HepG2 (cell line): Measurements from ENCODE around the gene ZDHHC8. TPM values are rescaled to one million over a fixed set of nuclear protein-coding genes. Genes with fewer than 3 reads are reported as not detected.

Experiments
- AKAP8 ChIP-seq: sonication (generic); formaldehyde crosslinking; IDR thresholded peaks from 2 replicates; pipeline ENCODE4 v1.5.1; 2020; ENCODE audit warnings: mild to moderate bottlenecking, missing genetic modification reagents
- DNMT1 ChIP-seq: sonication (generic); formaldehyde crosslinking; IDR thresholded peaks from 2 replicates; pipeline ENCODE4 v1.5.1; 2020; ENCODE audit warnings: mild to moderate bottlenecking, missing genetic modification reagents
- JUND ChIP-seq: sonication (generic); formaldehyde crosslinking; IDR thresholded peaks from 2 replicates; pipeline ENCODE4 v1.8.0; 2022; ENCODE audit warnings: mild to moderate bottlenecking, missing genetic modification reagents
- MLLT10 ChIP-seq: sonication (generic); formaldehyde crosslinking; IDR thresholded peaks from 2 replicates; pipeline ENCODE4 v1.4.0; 2020; ENCODE audit warnings: missing genetic modification reagents
- NFIC ChIP-seq: IDR thresholded peaks from 2 replicates; pipeline ENCODE4 v1.6.1; 2012; ENCODE audit warnings: mild to moderate bottlenecking, low read length, inconsistent platforms
- TBP ChIP-seq: sonication (generic); formaldehyde crosslinking; IDR thresholded peaks from 2 replicates; pipeline ENCODE4 v1.5.0; 2020; ENCODE audit warnings: missing genetic modification reagents
- TBX2 ChIP-seq: sonication (generic); formaldehyde crosslinking; IDR thresholded peaks from 2 replicates; pipeline ENCODE4 v1.5.0; 2020; ENCODE audit warnings: missing genetic modification reagents, mild to moderate bottlenecking, borderline replicate concordance
- YEATS4 ChIP-seq: sonication (generic); formaldehyde crosslinking; IDR thresholded peaks from 2 replicates; pipeline ENCODE4 v1.4.0; 2020; ENCODE audit warnings: missing genetic modification reagents, borderline replicate concordance
- ZFAT ChIP-seq: sonication (generic); formaldehyde crosslinking; conservative IDR thresholded peaks from 2 replicates; pipeline ENCODE4 v1.8.1; 2023; ENCODE audit warnings: missing genetic modification reagents, inconsistent platforms
- ZFP1 ChIP-seq: IDR thresholded peaks from 2 replicates; pipeline ENCODE4 v1.6.1; 2016
- ZNF124 ChIP-seq: sonication (generic); formaldehyde crosslinking; IDR thresholded peaks from 2 replicates; pipeline ENCODE4 v1.4.0; 2020; ENCODE audit warnings: missing genetic modification reagents
- ZNF329 ChIP-seq: sonication (generic); formaldehyde crosslinking; IDR thresholded peaks from 2 replicates; pipeline ENCODE4 v1.9.0; 2021; ENCODE audit warnings: low read depth, mild to moderate bottlenecking, missing genetic modification reagents
- ZNF557 ChIP-seq: sonication (generic); formaldehyde crosslinking; IDR thresholded peaks from 2 replicates; pipeline ENCODE4 v1.4.0; 2020; ENCODE audit warnings: missing genetic modification reagents
- ZNF598 ChIP-seq: sonication (generic); formaldehyde crosslinking; IDR thresholded peaks from 2 replicates; pipeline ENCODE4 v1.5.1; 2020; ENCODE audit warnings: mild to moderate bottlenecking, missing genetic modification reagents, borderline replicate concordance
- ZNF660 ChIP-seq: sonication (generic); formaldehyde crosslinking; IDR thresholded peaks from 2 replicates; pipeline ENCODE4 v1.5.1; 2020; ENCODE audit warnings: mild to moderate bottlenecking, low read depth, missing genetic modification reagents, borderline replicate concordance
- ZNF839 ChIP-seq: sonication (generic); formaldehyde crosslinking; IDR thresholded peaks from 2 replicates; pipeline ENCODE4 v1.4.0; 2020; ENCODE audit warnings: missing genetic modification reagents, mild to moderate bottlenecking, borderline replicate concordance
- ZSCAN22 ChIP-seq: sonication (generic); formaldehyde crosslinking; IDR thresholded peaks from 2 replicates; pipeline ENCODE4 v1.4.0; 2020; ENCODE audit warnings: mild to moderate bottlenecking, missing genetic modification reagents
- polyA plus RNA-seq, 8 experiments: library from polyadenylated mRNA; depleted of rRNA in 3 of 8; stranded (reverse) in 7 of 8; unstranded in 1 of 8; fragments of >200 nt; fragmentation: Illumina TruSeq in 4 of 8; extraction: Trizol in 4 of 8; gene quantifications; 2 replicates each; pipeline versions ENCODE4 v1.2.1 to v1.2.3, GENCODE V29; 2011 to 2016; ENCODE audit warnings: low read depth in 4 of 8, missing spikeins in 1 of 8, mixed read lengths in 1 of 8; ENCODE audit not compliant: insufficient read depth in 1 of 8
- total RNA-seq, 5 experiments: library from RNA; depleted of rRNA; stranded (reverse); fragments of >200 nt; fragmentation: Illumina TruSeq; extraction: Trizol; gene quantifications; 2 replicates each; pipeline ENCODE4 v1.2.3, GENCODE V29; 2016; ENCODE audit warnings: low read depth in 1 of 5
- TF ChIP-seq, protein P1 (sequence below): sonication (generic); formaldehyde crosslinking; conservative IDR thresholded peaks from 2 replicates; pipeline ENCODE4 v1.4.0; 2020; ENCODE audit warnings: mild to moderate bottlenecking, missing genetic modification reagents, moderate library complexity
- TF ChIP-seq, protein P2 (sequence below): IDR thresholded peaks from 2 replicates; pipeline ENCODE4 v1.6.1; 2016
- TF ChIP-seq, protein P3 (sequence below): sonication (generic); formaldehyde crosslinking; IDR thresholded peaks from 2 replicates; pipeline ENCODE4 v1.8.0; 2022; ENCODE audit warnings: missing genetic modification reagents, mild to moderate bottlenecking, borderline replicate concordance
- TF ChIP-seq, protein P4 (sequence below): sonication (generic); formaldehyde crosslinking; conservative IDR thresholded peaks from 2 replicates; pipeline ENCODE4 v1.8.0; 2022; ENCODE audit warnings: mild to moderate bottlenecking, moderate library complexity, missing genetic modification reagents
- TF ChIP-seq, protein P5 (sequence below): sonication (generic); formaldehyde crosslinking; IDR thresholded peaks from 2 replicates; pipeline ENCODE4 v1.8.0; 2022; ENCODE audit warnings: mild to moderate bottlenecking, missing genetic modification reagents

ZDHHC8 gene
- total and polyA plus RNA-seq, 2 of the 13 experiments (the other 11 are each of a cell fraction or from before 2014, with no cell fraction given), result 7.5 to 21.3 TPM

DNA sequence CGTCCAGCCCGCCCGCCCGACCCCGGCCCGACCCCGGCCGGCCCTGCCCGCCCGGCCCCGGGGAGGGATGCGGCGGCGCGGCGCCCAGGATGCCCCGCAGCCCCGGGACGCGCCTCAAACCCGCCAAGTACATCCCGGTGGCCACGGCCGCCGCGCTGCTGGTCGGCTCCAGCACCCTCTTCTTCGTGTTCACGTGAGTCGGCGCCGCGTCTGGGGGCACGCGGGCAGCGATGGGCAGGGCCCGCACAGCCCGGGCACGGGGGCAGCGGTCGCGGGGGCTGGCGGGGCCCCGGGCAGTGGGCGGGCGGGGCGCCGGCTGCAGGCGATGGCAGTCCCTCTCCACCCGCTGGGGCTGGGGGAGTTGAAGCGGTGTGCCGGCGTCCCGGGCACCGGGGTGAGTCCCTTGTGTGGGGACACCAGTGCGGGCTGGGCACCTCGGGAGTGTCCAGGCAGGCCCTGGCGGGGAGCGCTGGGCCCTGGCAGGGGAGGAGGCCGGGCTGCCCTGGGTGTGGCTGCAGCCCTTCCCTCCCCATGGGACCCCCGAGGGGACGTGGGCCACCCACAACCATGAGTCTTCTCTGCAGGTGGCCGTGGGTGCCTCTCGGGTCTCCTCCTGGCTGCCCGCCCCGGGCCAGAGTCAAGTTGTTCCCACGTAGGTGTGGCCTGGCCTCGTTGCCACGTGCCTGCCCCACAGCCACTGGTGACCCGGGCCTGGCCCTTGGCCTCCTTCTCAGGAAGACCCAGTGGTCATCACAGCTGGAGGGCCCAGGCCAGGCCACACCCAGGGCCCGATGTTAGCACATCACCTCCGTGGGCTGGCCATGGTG is 468 bp downstream of the ZDHHC8 start (continued):
- TF ChIP-seq DNMT1 (CRISPR knock-in tag) (0 out of 2 replicates have a peak, but pooled peaks have one; percentile 55), ZFP1 (CRISPR knock-in tag) (no peak), ZNF124 (CRISPR knock-in tag) (no peak), TBX2 (CRISPR knock-in tag) (no peak), TBP (CRISPR knock-in tag) (no peak), ZFAT (CRISPR knock-in tag) (no peak), JUND (no peak), ZNF557 (CRISPR knock-in tag) (no peak), YEATS4 (CRISPR knock-in tag) (no peak), ZNF329 (no peak), ZNF839 (CRISPR knock-in tag) (no peak), ZSCAN22 (CRISPR knock-in tag) (no peak), MLLT10 (CRISPR knock-in tag) (no peak), NFIC (no peak), AKAP8 (no peak), ZNF660 (CRISPR knock-in tag) (no peak), ZNF598 (CRISPR knock-in tag) (no peak)
- TF ChIP-seq, protein P1, sequence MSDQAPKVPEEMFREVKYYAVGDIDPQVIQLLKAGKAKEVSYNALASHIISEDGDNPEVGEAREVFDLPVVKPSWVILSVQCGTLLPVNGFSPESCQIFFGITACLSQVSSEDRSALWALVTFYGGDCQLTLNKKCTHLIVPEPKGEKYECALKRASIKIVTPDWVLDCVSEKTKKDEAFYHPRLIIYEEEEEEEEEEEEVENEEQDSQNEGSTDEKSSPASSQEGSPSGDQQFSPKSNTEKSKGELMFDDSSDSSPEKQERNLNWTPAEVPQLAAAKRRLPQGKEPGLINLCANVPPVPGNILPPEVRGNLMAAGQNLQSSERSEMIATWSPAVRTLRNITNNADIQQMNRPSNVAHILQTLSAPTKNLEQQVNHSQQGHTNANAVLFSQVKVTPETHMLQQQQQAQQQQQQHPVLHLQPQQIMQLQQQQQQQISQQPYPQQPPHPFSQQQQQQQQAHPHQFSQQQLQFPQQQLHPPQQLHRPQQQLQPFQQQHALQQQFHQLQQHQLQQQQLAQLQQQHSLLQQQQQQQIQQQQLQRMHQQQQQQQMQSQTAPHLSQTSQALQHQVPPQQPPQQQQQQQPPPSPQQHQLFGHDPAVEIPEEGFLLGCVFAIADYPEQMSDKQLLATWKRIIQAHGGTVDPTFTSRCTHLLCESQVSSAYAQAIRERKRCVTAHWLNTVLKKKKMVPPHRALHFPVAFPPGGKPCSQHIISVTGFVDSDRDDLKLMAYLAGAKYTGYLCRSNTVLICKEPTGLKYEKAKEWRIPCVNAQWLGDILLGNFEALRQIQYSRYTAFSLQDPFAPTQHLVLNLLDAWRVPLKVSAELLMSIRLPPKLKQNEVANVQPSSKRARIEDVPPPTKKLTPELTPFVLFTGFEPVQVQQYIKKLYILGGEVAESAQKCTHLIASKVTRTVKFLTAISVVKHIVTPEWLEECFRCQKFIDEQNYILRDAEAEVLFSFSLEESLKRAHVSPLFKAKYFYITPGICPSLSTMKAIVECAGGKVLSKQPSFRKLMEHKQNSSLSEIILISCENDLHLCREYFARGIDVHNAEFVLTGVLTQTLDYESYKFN (CRISPR knock-in tag), result no peak
- TF ChIP-seq, protein P2, sequence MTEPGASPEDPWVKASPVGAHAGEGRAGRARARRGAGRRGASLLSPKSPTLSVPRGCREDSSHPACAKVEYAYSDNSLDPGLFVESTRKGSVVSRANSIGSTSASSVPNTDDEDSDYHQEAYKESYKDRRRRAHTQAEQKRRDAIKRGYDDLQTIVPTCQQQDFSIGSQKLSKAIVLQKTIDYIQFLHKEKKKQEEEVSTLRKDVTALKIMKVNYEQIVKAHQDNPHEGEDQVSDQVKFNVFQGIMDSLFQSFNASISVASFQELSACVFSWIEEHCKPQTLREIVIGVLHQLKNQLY (CRISPR knock-in tag), result no peak
- TF ChIP-seq, protein P3, sequence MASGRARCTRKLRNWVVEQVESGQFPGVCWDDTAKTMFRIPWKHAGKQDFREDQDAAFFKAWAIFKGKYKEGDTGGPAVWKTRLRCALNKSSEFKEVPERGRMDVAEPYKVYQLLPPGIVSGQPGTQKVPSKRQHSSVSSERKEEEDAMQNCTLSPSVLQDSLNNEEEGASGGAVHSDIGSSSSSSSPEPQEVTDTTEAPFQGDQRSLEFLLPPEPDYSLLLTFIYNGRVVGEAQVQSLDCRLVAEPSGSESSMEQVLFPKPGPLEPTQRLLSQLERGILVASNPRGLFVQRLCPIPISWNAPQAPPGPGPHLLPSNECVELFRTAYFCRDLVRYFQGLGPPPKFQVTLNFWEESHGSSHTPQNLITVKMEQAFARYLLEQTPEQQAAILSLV (CRISPR knock-in tag), result peak; percentile 55; the same call in 1 of the 2 replicates
- TF ChIP-seq, protein P4, sequence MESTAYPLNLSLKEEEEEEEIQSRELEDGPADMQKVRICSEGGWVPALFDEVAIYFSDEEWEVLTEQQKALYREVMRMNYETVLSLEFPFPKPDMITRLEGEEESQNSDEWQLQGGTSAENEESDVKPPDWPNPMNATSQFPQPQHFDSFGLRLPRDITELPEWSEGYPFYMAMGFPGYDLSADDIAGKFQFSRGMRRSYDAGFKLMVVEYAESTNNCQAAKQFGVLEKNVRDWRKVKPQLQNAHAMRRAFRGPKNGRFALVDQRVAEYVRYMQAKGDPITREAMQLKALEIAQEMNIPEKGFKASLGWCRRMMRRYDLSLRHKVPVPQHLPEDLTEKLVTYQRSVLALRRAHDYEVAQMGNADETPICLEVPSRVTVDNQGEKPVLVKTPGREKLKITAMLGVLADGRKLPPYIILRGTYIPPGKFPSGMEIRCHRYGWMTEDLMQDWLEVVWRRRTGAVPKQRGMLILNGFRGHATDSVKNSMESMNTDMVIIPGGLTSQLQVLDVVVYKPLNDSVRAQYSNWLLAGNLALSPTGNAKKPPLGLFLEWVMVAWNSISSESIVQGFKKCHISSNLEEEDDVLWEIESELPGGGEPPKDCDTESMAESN (CRISPR knock-in tag), result no peak
- TF ChIP-seq, protein P5, sequence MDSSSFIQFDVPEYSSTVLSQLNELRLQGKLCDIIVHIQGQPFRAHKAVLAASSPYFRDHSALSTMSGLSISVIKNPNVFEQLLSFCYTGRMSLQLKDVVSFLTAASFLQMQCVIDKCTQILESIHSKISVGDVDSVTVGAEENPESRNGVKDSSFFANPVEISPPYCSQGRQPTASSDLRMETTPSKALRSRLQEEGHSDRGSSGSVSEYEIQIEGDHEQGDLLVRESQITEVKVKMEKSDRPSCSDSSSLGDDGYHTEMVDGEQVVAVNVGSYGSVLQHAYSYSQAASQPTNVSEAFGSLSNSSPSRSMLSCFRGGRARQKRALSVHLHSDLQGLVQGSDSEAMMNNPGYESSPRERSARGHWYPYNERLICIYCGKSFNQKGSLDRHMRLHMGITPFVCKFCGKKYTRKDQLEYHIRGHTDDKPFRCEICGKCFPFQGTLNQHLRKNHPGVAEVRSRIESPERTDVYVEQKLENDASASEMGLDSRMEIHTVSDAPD (CRISPR knock-in tag), result no peak
